GM18909 (cell line): ENCODE data around the gene SASS6.

Experiments used
- ATAC-seq: cut with Tn5 transposase; IDR thresholded peaks from one replicate; pipeline ENCODE4 v1.9.1; 2021; ENCODE audit warnings: mild to moderate bottlenecking; ENCODE audit not compliant: unreplicated experiment, poor library complexity

Gene SASS6, protein sequence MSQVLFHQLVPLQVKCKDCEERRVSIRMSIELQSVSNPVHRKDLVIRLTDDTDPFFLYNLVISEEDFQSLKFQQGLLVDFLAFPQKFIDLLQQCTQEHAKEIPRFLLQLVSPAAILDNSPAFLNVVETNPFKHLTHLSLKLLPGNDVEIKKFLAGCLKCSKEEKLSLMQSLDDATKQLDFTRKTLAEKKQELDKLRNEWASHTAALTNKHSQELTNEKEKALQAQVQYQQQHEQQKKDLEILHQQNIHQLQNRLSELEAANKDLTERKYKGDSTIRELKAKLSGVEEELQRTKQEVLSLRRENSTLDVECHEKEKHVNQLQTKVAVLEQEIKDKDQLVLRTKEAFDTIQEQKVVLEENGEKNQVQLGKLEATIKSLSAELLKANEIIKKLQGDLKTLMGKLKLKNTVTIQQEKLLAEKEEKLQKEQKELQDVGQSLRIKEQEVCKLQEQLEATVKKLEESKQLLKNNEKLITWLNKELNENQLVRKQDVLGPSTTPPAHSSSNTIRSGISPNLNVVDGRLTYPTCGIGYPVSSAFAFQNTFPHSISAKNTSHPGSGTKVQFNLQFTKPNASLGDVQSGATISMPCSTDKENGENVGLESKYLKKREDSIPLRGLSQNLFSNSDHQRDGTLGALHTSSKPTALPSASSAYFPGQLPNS

DNA sequence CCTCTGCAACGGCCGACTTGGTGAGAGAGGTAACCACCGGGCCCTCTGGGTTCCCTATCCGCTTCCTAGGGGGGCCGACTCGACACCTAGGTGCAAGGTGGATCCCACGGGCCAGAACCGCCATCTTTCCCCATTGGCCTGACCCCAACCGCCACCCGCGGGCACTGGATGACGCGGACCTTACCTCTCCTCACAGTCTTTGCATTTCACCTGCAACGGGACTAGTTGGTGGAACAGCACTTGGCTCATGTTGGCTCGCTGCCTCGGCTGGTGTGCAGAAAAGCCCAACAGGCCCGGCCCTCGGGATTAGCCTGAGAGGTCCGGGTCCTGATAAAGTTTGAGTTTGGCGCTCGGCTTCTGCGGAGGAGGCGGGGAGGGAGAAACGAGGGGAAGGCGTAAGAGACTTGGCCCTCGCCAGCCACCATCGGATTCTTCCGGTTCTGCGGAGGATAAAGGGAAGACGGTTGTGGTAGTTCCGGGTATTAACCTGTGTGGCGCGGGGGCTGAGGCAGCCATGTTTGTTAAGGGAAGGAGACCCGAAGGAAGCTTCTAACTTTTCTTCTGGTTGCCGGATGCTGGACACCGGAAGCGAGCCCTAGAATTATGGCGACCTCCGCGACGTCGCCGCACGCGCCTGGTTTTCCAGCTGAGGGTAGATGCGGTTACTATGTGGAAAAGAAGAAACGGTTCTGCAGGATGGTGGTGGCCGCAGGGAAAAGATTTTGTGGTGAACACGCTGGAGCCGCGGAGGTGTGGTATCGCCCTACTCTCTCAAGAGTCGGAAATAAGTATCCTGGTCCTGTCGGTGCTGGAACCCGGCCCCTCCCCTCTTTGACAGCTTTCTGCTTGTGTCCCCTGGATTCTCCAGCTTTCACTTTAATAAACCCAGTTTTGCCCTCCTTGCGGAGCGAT lies at the start of gene SASS6, which contains the start of gene TRMT13:
Gene SASS6, minus strand, starts transcription at position 365 of the 912 bp plus-strand sequence. Its CDS starts 116 bp downstream, at position 249.
Gene TRMT13, plus strand, starts transcription at position 598 of the 912 bp plus-strand sequence. Its CDS starts 6 bp downstream, at position 604.
- ATAC-seq: peak; percentile 92

DNA sequence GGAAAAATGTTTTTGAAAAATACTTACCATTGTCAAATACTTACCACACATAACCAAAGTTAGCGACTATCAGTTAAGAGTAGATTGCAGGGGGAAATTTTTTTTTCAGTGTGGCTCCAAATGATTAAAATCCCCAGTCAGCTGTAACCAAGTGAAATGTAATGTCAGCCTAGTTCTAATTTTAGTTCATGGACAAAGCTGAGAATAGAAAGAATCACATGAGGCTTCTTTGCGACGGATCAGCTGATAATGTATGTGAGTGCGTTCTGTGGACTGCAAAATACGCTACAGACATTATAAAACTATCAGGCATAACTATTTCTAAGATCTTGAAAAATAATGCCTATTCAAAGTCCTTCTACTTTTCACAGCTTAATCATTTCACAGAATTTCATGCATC lies 45.4 kb upstream of the SASS6 start, which contains the start of gene LRRC39:
Gene LRRC39, minus strand, starts transcription at position 166 of the 400 bp plus-strand sequence. CDS start 9,740 bp downstream, outside the sequence.
- no peak for ATAC-seq

DNA sequence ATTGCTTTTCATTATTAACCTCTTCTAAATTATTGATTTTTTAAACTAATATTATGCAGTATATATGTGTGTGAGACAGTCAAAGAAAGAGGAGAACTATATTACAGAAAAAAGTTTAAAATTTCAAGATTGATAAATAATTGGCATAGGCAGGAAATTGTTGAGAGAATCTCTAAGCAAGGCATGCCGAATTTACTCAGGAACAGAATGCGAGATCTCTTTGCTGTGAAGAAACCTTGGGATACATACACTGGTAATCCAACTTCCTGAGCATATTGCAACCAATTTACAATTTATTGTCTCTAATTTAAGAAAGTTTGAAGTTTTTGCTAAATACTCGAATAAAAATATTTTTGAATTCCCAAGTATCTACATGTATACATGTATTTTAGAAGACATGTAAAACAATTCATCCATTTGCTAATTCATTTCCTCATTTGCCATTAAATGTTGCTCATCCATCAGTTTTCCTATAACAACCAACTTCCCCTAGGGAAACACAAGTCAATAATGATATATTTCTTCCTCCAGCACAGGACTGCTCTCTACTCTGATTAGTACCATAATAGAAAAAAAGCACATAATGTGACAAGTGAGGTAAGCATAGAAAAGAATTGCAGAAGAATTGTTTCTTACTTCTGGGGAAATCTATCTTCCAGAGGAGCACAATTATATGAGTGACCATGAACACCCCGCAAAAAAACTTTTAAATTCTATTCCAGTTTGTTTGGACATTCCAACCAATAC lies 44.7 kb upstream of the SASS6 start:
- ATAC-seq: no peak

DNA sequence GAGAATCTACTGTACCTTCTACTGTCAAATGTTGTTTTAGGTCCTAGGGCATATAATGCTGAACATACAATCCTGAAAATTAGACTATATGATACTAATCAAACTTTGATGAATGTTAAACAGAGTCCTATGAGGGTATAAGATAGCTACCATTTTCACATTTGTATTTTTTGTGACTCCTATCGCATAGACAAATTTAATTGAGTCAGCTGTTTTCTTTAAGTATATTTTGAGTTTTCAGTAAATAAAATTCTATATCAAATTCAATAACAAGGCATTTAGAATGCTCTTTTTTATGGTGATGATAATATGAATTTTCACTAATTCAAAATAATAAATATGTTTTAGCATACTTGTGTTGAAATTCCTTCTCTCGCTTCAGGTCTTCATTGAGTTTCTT lies 35.3 kb upstream of the SASS6 start:
- no peak for ATAC-seq

DNA sequence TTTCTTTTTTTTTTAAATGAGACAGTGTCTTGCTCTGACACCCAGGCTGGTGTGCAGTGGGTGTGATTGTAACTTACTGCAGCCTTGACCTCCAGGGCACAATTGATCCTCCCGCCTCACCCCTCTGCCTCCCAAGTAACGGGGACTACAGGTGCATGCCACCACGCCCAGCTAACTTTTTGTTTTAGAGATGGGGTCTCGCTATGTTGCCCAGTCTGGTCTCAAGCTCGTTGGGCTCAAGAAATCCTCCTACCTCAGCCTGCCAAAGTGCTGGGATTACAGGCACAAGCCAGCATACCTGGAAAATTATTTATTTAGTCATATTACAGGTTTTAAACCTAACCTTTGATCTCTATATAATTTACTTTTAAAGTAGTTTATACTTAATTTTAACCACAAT lies 32.0 kb upstream of the SASS6 start:
- ATAC-seq: no peak

DNA sequence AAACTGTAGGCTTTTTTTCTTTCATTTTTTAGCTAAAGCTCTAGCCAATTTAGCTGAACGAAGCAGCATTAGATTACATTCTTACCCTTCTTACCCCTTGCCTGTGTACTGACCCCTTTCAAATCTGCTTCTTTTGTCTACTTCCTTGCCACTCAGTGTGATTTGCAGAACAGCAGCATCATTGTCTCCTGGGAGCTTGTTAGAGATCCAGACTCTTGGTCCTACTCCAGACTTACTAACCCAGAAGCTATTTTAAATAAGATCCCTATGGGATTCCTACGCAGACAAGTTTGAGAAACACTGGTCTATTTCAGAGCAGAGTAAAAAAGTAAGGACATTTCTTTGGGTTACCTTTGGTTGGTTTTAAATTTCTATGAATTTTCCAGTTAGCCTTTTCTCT lies 31.5 kb upstream of the SASS6 start:
- ATAC-seq: no peak

DNA sequence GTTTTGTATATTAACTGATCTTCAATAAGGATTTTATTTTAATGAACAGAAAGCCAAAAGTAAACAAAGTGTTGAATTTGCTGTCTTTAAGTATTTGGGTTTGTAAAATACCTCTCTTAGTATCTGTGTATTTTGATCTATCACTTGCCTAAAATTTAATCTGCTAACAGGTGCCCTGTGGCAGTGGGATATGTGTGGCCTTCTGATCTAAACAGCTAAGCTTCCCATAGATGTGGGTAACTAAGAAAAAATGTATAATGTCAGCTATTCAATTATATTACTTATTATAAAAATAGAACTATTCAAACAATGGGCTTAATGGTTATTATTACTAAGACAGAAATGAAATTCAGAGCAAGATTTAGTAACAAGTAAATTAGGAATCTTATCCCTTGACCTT lies 30.2 kb upstream of the SASS6 start:
- no peak for ATAC-seq

DNA sequence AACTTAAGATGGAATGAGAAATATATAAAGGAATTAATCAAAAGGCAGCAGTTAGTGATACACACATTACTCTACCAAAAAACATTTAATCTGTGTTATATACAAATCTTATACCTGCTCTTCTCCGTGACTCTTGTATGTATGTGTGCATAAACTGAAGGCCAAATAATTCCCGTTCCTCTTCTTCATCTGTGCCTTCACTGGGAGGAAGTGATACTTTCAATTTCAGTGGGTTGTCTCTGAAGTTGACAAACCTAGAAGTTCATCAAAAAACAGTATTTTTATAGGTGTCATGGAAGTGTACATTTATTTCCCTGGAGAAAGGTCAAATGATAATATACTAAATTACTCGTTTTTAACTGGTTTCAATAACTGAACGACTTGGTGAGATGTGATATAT lies 19.5 kb upstream of the SASS6 start:
- ATAC-seq: peak; percentile 77

DNA sequence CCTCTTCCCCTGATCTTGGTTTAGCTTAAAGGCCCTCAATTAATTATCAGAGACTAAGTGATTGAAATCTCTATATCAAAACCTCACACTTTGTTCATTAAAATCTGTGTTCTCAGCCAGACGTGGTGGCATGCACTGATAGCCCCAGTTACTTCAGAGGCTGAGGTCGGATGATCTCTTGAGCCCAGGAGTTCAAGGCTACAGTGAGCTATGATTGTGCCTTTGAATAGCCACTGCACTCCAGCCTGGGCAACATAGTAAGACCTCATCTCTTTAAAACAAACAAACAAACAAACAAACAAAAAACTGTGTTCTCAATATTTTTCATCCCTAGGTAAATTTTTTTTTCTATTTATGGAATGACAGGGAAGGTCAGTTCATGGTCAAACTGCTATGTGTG lies 18.9 kb upstream of the SASS6 start:
- peak; percentile 11 for ATAC-seq

DNA sequence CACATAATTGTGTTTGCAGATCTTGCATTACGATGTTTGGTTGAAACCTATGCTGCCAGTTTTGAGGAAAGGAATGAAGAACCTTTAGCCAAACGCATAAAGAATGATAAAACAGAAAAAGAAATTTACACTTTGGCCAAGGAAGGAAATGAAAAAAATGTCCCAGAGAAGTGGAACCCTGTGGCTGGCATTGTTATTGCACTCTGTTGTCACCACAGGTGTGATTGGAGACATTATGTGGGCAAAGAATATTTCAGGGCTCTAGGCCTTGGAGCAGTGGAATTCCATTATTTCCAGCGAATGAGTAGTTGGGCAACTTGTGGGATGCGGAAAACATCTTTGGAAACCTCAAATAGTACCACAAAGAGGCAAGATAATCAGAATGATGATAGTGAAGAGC lies 15.1 kb upstream of the SASS6 start:
- no peak for ATAC-seq

DNA sequence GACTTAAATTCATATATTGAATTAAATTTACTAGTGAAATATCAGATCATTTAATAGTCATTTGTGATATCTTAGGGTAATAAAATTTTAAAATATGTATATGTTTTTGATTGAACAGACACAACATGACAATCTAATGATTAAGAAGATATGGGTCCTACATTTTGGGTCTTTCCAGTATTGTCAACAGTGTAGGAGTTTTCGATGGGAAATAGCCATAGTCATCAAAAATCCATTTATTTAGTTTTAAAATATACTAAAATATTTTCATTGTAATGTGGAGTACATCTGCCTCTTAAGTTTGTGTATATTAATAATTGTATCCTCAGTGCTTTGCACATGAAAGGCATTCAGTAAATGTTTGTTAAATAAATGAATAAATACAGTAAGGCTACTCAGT lies 14.2 kb upstream of the SASS6 start:
- ATAC-seq: no peak

DNA sequence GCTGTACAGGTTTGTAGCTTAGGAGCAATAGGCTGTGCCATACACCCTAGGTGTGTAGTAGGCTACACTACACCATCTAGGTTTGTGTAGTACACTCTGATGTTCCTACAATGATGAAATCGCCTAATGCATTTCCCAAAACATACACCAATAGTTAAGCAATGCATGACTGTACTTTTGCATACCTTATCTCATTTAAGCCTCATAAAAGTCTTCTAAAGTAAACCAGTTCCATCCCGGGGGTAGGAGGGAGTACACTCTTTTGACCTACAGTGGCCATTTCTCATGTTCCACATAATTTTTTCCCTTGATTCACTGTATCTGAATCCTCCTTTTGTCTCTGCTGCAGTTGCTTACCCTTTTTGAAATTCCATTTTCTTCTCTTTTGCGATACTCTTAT lies 12.4 kb upstream of the SASS6 start:
- no peak for ATAC-seq

DNA sequence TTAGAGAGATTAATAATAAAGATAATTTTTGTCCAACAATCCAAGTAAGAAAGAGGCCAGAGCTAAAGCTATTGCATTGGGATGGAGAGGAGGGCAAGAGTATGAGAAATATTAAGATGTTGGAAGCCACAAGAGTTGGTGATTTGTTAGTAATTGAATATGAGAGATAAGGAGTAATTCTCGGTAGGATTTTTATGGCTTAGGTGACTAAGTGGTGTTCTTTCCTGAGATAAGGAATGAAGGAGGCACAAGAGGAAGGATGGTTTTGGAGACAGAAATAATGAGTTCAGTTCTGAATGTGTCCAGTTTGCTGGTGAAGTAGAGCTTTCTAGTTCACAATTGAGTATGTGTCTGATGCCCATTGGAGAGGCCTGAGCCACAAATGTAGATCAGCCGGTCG lies 9.6 kb upstream of the SASS6 start:
- ATAC-seq: no peak

DNA sequence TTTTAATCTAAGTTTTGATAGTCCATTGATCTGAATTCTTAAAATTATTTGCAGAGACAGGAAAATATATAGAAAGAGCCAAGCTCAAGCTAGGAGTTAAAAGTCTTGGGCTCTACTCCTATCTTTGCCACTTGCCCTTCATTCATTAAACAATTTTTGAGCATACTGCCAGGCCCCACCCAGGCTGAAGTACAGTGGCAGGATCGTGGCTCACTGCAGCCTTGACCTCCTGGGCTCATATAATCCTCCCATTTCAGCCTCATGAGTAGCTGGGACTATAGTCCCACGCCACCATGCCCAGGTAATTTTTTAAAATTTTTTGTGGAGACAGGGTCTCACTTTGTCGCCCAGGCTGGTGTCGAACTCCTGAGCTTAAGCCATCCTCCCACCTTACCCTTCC lies 8.5 kb upstream of the SASS6 start:
- no peak for ATAC-seq

DNA sequence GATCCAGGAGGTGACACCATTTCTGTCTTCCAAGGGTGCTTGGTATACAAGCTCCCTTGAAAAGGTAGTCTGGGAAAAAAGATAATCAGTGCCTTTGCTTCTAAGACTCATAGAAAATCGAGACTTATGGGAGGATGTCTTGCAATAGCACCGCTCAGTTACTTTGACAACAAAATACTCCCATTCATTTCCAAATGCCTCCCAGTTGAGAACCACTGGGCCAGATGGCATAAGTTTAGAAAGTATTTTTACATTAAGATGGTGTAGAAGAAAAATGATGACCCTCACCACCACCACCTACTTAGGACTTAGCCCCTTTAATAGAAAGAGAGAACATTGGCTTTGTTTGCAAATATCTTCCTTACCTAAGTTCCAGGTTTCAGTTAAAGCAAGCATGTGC lies 4.9 kb upstream of the SASS6 start:
- ATAC-seq: no peak

DNA sequence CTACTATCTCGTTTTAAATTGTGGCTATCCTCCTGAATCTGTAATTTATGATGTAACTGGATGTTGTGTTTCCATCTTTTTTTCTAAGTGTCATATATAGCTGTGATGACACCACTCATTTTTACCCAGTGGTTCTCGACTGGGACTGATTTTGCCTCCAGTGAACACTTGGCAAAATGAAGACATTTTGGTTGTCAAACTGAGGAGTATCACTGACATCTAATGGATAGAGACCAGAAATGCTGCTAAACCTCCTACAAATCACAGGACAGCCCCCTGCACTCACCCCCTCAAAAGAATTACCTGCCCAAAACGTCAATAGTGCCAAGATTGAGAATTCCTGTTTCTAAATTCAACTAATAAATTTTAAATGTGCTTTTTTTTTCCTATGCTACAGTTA lies 2.1 kb upstream of the SASS6 start:
- ATAC-seq: no peak

DNA sequence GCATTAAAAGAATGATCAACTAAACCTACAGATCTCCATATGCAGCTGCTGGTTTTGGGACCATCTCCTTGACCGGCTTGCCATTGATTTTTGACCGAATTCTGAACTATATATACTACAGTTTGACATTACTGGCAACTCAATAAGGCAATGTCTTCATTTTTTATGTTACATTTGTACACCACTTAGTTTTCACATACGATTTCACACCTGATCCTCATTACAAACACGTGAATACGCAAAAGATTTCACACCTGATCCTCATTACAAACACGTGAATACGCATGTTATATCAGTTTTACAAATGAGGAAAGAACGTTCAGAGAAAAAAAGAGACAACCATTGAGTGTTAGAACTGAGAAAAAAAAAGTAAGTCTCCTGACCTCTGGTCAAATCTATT lies 1.1 kb downstream of the SASS6 start:
- ATAC-seq: no peak

DNA sequence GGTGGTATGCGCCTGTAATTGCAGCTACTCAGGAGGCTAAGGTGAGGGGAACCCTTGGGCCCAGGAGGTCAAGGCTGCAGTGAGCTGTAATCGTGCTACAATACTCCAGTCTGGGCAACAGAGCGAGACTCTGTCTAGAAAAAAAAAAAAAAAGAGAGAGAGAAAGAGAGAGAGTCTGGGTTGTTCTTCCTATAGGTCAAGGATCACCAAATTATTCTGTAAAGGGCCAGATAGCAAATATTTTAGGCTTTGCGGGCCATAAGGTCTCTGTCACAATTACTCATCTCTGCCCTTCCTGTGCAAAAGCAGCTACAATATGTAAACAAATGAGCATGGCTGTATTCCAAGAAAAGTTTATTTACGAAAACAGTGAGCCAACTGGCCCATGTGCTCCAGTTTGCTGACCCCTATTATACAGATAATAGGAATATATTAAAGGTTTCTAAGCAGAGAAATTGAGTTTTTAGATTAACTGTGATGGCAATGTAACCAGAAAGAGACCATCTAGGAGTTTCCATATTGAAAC lies 2.1 kb downstream of the SASS6 start:
- ATAC-seq: no peak

DNA sequence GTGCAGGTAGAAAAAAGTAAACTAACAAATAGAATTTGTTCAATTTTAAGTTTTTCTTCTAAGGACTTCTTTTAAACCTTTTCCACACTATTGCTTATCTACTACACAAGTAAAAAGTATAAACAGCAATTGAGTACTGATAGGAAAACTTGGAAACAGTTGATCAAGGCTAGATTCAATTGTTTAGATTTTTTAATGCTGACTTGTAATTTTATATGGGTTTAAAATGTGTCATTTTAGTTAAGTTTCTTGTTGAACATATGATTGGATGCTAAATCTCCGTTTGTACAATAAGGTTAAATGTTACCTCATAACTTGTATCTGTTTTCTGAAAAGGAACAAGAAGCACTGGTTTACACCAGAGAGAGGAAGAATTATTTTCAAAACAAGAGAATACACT lies 5.5 kb downstream of the SASS6 start:
- ATAC-seq: no peak

DNA sequence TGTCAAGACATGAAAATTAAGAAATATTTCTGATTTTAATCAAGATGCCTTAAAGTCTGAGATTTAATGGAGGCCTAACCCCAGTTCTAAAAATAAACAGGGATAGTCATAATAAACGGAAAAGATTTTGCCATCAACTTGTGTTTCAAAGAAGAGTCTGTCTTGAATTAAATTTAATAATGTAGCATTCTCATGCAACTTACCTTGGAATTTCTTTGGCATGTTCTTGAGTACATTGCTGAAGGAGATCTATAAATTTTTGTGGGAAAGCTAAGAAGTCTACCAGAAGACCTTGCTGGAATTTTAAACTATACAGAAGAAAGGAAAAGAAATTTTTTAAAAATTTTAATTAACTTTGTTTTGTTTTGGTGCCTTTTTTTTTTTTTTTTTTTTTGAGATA lies 10.6 kb downstream of the SASS6 start:
- ATAC-seq: no peak
